ENCODE data around the gene AQP1. TPM values are rescaled to one million over a fixed set of nuclear protein-coding genes. Genes with fewer than 3 reads are reported as not detected.

The AQP1 gene
- total and polyA plus RNA-seq, 4 donors, result 8.9 to 76.3 (median 23.5) TPM

DNA sequence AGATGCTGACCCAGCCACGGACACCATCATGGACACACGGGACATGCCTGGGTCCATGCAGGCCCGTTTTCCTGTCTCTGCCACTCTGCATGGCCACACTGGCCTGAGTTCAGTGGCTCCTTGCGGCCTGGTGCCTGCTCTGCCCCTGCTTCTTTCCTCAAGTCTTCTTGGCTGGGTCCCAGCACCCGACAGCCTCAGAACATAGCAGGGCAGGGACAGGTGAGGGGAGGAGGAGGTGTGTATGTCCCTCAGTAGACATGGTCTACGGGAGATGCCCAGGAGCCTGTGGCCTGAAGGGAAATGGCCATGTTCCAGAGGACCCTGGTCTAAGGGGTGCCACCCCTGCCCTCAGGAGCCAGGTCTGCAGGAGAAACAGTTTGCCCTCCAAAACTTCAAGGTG lies 2.2 kb upstream of the AQP1 start:
- no peaks in the 10 kb centered on the region for H3K9me3 ChIP-seq (ENCODE audit: control insufficient read depth in 4 of 4, low read length in 3 of 4)
- DNase-seq (ENCODE audit: low spot score), result no peak
- no peaks in the 10 kb centered on the region for H3K36me3 ChIP-seq (ENCODE audit: control insufficient read depth in 4 of 4, insufficient read depth in 3 of 4, low read depth in 1 of 4, low read length in 3 of 4)
- H3K27me3 ChIP-seq (ENCODE audit: control insufficient read depth in 4 of 4, insufficient read depth in 4 of 4, low read length in 3 of 4), result no peaks in the 10 kb centered on the region
- TF ChIP-seq REST (IDR thresholded peaks at IDR 0.05) (no peak), HNF4G (IDR thresholded peaks at IDR 0.05) (no peak), YY1 (IDR thresholded peaks at IDR 0.05) (no peak), JUND (IDR thresholded peaks at IDR 0.05) (no peak), FOXA2 (IDR thresholded peaks at IDR 0.05) (no peak), ATF3 (IDR thresholded peaks at IDR 0.05) (no peak), FOXA1 (IDR thresholded peaks at IDR 0.05) (no peak), SP1 (IDR thresholded peaks at IDR 0.05) (no peak), TAF1 (conservative IDR thresholded peaks at IDR 0.05) (no peak), GABPA (IDR thresholded peaks at IDR 0.05 in 1 of 2, conservative IDR thresholded peaks at IDR 0.05 in 1 of 2) (no peak)
- TF ChIP-seq, protein P1, sequence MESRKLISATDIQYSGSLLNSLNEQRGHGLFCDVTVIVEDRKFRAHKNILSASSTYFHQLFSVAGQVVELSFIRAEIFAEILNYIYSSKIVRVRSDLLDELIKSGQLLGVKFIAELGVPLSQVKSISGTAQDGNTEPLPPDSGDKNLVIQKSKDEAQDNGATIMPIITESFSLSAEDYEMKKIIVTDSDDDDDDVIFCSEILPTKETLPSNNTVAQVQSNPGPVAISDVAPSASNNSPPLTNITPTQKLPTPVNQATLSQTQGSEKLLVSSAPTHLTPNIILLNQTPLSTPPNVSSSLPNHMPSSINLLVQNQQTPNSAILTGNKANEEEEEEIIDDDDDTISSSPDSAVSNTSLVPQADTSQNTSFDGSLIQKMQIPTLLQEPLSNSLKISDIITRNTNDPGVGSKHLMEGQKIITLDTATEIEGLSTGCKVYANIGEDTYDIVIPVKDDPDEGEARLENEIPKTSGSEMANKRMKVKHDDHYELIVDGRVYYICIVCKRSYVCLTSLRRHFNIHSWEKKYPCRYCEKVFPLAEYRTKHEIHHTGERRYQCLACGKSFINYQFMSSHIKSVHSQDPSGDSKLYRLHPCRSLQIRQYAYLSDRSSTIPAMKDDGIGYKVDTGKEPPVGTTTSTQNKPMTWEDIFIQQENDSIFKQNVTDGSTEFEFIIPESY (IDR thresholded peaks at IDR 0.05), result no peak
- no peaks in the 10 kb centered on the region for H3K4me1 ChIP-seq (ENCODE audit: control insufficient read depth in 4 of 4, insufficient read depth in 4 of 4, low read length in 3 of 4)
- no peak overlapping the region for H3K9ac ChIP-seq (ENCODE audit: low read depth in 1 of 2, low read length in 2 of 2)
- WGBS, result 92% methylated on average over 6 of the region's 6 CpGs
- no peak overlapping the region for H3K4me3 ChIP-seq (ENCODE audit: low read depth in 1 of 3, low read length in 3 of 3)
- H3K27ac ChIP-seq (ENCODE audit: low read depth in 1 of 2, low read length in 2 of 2), result no peak overlapping the region

DNA sequence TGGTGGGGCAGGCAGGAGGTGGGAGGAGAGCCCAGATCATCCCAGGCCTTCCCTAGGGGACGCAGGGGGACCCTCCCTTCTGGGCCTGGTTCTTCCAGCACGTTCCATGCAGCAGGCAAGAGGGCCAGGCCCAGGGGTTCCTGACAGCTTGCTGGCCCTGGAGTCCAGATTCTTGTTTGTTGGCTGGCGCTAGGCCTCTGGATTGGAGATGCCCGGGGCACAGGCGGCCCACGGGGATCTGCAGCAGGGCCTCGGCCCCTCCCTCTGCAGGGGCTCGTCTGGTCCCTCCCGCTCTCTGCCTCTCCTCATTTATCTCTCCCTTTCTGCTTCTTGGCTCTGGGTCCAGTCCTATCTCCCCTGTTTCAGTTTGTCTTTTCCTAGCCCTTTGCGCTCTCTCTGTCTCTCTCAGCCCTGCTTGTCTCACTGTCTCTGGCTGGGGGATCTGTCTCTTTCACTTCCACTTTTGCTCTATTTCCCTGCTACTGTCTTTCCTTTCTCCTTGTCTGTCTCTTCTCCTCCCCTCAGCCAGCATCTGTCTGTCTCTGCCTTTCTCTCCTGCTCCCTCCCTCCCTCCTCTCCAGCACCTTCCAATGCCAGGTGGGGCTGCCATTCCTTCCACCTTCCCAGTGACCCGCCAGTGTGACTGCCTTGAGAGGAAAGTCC lies 1.1 kb upstream of the AQP1 start:
- H3K4me1 ChIP-seq (ENCODE audit: control insufficient read depth in 4 of 4, insufficient read depth in 4 of 4, low read length in 3 of 4), result no peaks in the 10 kb centered on the region
- no peak for DNase-seq (ENCODE audit: low spot score)
- TF ChIP-seq EGR1 (IDR thresholded peaks at IDR 0.05; ENCODE audit: low read depth in 2 of 2), result no peak
- TF ChIP-seq FOXA1 (IDR thresholded peaks at IDR 0.05), result no peak
- no peak for TF ChIP-seq RXRA (IDR thresholded peaks at IDR 0.05)
- TF ChIP-seq ATF3 (IDR thresholded peaks at IDR 0.05), result no peak
- no peak for TF ChIP-seq HNF4A (conservative IDR thresholded peaks at IDR 0.05)
- TF ChIP-seq YY1 (IDR thresholded peaks at IDR 0.05), result no peak
- TF ChIP-seq TAF1 (conservative IDR thresholded peaks at IDR 0.05), result no peak
- no peak for TF ChIP-seq NR2F2 (IDR thresholded peaks at IDR 0.05)
- TF ChIP-seq GABPA (IDR thresholded peaks at IDR 0.05 in 1 of 2, conservative IDR thresholded peaks at IDR 0.05 in 1 of 2), result no peak
- no peak for TF ChIP-seq HNF4G (IDR thresholded peaks at IDR 0.05)
- no peak for TF ChIP-seq JUND (IDR thresholded peaks at IDR 0.05)
- no peak for TF ChIP-seq RAD21 (IDR thresholded peaks at IDR 0.05)
- TF ChIP-seq, protein P1 (IDR thresholded peaks at IDR 0.05), result no peak
- no peak overlapping the region for H3K27ac ChIP-seq (ENCODE audit: low read depth in 1 of 2, low read length in 2 of 2)
- H3K4me3 ChIP-seq (ENCODE audit: low read depth in 1 of 3, low read length in 3 of 3), result no peak overlapping the region
- no peak overlapping the region for H3K9ac ChIP-seq (ENCODE audit: low read depth in 1 of 2, low read length in 2 of 2)
- H3K9me3 ChIP-seq (ENCODE audit: control insufficient read depth in 4 of 4, low read length in 3 of 4), result no peaks in the 10 kb centered on the region
- WGBS, result 85% methylated on average over 11 of the region's 11 CpGs
- H3K27me3 ChIP-seq (ENCODE audit: control insufficient read depth in 4 of 4, insufficient read depth in 4 of 4, low read length in 3 of 4), result no peaks in the 10 kb centered on the region
- no peaks in the 10 kb centered on the region for H3K36me3 ChIP-seq (ENCODE audit: control insufficient read depth in 4 of 4, insufficient read depth in 3 of 4, low read depth in 1 of 4, low read length in 3 of 4)
